GM18526 (cell line): Measurements from ENCODE around the gene TXNL4B.
"Not testable (repeated sequence)": the region's sequence is repeated elsewhere in the genome, so short reads cannot be mapped to it uniquely, and the experiment has no call there.

ENCODE experiments used
- POLR2A ChIP-seq: IDR thresholded peaks from 3 replicates; pipeline ENCODE4 v1.6.1; 2011; ENCODE audit not compliant: insufficient read length; ENCODE audit errors: extremely low read depth

Gene TXNL4B

DNA sequence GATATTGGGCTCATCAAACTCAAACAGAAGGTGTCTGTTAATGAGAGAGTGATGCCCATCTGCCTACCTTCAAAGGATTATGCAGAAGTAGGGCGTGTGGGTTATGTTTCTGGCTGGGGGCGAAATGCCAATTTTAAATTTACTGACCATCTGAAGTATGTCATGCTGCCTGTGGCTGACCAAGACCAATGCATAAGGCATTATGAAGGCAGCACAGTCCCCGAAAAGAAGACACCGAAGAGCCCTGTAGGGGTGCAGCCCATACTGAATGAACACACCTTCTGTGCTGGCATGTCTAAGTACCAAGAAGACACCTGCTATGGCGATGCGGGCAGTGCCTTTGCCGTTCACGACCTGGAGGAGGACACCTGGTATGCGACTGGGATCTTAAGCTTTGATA is 33.0 kb downstream of the TXNL4B start:
- no peak for TF ChIP-seq POLR2A

DNA sequence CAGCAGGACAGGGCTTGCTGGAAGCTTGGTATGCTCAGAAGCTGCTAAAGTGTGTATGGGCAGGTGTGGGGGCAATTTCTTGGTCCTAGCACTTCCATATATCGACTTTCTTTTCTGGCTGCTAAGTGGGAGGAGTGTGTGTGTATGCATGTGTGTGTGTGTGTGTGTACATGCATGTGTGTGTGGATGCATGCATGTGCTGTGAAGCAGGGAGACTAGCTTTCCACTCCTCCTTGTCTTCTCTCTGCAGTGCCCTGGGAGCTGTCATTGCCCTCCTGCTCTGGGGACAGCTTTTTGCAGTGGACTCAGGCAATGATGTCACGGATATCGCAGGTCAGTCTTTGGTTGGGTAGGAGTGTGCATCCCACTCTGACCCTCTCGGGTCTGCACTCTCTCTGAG is 37.5 kb downstream of the TXNL4B start:
- TF ChIP-seq POLR2A: no peak

DNA sequence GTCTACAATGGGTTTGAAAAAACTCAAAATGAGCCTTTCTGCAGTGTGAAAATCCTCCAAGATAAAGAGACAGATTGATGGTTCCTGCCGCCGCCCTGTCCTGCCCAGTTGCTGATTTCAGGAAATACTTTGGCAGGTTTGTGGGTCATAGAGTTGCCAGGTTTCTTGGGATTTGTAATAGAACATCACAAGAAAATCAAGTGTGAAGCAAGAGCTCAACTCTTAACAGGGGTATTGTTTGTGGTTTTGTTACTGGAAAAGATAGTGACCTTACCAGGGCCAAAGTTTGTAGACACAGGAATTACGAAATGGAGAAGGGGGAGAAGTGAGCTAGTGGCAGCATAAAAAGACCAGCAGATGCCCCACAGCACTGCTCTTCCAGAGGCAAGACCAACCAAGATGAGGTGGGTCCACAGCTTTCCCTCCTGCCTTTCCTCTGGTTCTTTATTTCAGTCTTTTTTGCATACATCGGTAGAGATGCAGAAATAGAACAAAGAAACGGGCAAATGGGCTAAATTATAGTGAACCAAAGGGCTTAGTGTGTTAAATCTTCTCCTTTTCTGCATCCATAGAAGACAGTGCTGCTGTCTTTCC is 39.1 kb downstream of the TXNL4B start, which contains the start of gene HP:
HP (plus strand) TSS at position 252 of the 594 bp plus-strand sequence; CDS start at position 400, 148 bp downstream.
- not testable (repeated sequence) for TF ChIP-seq POLR2A

DNA sequence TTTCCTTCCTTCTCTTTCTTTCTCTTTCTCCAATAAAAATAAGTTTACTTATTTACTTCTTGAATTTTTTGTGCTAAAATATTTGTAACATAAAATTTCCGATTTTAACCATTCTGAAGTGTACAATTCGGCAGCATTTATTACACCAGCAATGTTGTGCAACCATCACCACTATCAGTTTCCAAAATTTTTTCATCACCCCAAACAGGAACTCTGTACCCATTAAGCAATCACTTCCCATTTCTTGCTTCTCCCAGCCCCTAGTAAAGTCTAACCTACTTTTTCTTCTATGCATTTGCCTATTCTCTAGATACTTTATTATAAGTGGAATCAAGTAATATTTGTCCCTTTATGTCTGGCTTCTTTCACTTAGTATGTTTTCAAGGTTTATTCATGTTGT is 41.6 kb downstream of the TXNL4B start:
- no peak for TF ChIP-seq POLR2A

DNA sequence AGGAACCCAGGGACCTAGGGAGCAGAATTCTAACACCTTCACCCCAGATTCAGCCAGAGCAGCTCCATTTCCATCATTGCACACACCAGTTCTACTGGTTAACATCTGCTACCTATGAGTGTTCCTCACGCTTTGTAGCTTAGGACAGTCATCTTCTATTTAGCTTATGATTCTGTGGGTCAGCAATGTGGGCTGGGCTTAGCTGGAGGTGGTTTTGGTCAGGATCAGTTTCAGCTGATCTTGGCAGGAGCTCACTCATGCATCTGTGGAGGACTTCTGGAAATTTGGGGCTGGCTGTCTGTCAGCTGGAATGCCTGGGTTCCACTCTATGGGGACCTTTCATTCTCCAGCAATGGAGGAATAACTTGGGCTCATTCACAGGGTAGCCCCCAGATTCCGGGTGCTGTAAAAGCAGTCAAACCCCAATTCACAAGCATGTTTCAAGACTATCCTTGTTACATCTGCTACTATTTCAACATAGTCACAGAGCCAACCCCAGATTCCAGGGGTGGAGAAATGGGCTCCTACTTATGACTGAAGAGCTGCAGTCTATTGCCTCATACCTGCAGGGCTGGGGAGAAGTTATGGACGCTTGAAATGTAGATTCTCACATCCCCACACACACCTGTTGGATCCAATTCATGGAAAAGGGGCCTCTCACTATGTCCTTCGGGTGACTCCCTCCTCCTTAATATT is 42.5 kb downstream of the TXNL4B start:
- no peak for TF ChIP-seq POLR2A

DNA sequence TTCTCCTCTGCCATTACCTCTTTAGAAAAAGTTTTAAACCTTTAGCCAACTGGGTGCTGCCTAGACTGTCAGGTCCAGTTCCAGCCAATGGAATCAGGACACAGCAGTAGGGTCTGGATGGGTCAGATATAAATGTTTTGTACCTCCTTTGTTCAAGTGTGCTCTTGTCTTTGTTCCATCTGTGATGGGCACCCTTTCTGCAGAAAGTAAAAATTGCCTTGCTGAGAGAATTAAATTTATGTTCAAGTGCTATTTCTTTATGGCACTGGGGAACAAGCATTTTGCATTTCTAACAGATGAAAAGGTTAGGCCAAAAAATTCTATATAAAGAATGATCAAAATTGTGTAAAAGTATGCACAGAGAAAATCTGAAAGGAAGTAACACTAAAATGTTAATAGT is 44.3 kb downstream of the TXNL4B start:
- no peak for TF ChIP-seq POLR2A

DNA sequence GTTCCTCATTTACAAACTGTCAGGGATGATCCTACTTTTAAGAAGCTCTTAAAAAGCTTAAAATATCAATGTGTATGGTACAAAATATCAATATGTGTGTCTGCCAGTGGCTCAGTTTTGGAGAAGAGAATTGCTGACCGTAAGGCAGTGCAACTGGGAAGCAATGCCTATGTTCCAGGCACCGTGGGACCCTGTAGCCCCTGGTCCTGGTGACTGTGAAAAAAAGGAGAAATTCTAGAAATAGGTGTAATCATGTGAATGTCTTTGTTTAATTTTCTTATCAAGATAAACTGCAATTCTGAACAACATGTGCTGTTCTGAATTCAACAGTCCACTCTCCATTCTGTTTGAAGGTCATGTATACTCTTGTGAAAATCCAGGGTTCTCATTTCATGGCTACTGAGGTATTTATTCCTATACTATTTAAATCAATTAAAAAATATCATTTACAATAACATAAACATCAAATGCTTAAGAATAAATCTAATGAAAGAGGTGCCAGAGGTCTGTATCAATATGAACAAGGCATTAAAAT is 48.5 kb downstream of the TXNL4B start:
- no peak for TF ChIP-seq POLR2A

DNA sequence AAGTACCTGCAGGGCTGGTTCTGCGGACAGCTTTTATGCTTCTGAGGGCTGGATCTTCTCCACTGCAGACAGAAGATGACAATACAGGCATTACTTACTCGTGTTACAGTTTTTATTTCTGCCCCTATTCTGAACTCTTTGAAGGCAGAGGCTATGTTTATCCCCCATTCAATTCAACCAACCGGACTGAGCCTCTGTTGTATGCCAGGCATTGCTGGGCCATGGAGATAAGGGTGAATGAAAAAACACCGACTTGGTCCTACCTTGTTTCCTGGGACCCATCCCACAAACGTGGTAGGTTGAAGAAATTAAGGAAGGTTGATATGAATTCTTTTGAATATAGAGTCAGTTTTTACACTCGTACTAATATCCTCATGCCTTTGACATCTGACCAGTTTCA is 49.1 kb downstream of the TXNL4B start:
- TF ChIP-seq POLR2A: no peak

DNA sequence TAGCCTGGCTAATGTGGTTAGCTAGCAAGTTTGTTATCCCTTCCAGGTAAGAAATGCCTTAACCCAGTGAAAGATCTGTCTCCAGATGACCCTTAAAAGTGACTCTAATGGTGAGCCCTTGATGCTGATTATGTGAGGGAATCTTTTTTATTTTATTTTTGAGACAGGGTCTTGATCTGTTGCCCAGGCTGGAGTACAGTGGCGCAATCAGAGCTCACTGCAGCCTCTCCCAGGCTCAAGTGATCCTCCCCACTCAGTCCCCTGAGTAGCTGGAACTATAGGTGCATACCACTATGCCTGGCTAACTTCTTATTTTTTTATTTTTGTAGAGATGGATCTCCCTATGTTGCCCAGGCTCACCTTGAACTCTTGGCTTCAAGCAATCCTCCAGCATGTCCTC is 49.9 kb downstream of the TXNL4B start:
- TF ChIP-seq POLR2A: no peak

DNA sequence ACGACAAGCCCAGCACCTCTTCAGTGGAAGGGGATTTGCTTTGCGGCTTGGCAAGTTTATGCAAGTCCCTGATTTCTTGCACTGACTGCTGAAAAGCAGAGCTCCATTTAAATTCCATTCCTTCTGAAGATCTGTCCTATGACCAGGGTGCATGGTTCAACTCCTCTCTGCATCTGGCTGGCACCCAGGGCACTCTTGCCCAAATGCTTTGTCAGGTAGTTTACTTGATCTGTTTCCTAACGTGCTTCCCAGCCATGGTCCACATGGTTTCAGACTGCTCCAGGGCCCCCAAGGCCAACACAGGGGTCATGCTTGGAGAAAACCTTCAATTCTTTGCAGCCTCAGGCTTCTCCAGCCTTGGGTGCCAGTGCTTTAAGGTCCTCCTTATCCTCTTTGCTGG is 50.4 kb downstream of the TXNL4B start:
- no peak for TF ChIP-seq POLR2A

DNA sequence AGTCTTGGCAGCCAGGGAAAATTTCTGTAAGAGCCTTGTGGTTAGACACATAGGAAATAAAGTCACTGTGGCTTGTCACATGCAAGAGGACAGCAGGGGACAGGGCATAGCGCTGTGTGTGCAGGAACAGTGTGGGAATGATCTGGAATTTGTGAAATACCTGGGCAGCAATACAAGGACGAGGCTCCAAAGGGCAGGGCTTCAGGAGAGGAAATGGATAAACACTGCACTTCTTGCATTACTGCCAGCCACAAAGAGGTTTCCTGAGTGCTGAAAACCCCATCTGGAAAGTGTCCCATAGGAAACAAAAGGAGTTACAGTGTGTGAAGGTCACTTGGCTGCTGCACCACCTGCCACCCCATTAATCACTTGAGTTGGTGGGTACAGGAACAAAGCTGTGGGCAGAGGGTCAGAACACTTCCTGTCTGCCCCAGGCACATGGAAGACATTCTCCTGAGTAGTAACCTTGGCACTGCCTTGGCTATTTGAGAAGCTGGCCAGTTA is 51.2 kb downstream of the TXNL4B start:
- no peak for TF ChIP-seq POLR2A

DNA sequence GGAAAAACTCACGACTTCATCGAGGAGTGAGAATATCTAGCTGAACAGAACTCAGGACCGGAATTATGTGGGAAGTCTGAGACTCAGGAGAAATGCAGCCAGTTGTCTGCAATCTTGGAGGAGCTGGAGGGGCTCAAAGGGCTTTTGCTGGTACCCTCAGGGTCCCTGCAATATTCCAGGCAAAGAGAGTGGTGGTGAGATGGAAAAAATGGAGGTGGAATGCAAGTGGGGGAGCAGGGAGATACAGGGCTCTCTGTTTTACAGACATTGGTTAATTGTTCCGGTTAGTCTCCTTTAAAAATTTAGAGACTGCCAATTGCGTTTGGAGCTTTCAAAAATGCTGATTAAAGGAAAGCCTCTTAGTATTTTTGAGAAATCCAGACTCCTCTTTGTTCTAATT is 57.3 kb downstream of the TXNL4B start:
- no peak for TF ChIP-seq POLR2A
